Measurements from ENCODE around the gene ULK2. TPM values are rescaled to one million over a fixed set of nuclear protein-coding genes. Genes with fewer than 3 reads are reported as not detected.
A peak's percentile ranks its signal among the peaks of the same experiment; 100 is the strongest.
"Not testable (repeated sequence)": the region's sequence is repeated elsewhere in the genome, so short reads cannot be mapped to it uniquely, and the experiment has no call there.

ULK2 gene
- polyA plus RNA-seq, 12 donors = 19.0 to 47.7 (median 24.5) TPM; not detected in 1

DNA sequence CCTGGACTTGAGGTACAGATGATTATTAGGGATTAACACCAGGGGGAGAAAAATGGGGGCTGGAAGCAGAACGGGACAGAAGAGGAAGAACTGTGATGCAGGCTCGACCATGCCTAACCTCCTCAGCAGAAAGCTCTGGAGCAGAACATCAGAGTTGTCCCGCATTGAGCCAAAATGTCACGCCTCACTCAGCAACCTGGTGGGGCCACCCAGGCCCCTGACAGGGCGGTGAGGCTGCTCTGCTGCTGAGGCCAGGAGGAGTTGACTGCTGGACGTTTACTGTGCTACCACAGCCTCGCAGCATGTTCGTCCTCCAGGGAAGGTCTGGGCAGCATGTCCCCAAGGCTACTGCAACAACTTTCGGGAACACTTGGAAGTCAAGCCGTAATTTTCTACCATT lies 6.5 kb upstream of the ULK2 start:
- DNase-seq = no peak

DNA sequence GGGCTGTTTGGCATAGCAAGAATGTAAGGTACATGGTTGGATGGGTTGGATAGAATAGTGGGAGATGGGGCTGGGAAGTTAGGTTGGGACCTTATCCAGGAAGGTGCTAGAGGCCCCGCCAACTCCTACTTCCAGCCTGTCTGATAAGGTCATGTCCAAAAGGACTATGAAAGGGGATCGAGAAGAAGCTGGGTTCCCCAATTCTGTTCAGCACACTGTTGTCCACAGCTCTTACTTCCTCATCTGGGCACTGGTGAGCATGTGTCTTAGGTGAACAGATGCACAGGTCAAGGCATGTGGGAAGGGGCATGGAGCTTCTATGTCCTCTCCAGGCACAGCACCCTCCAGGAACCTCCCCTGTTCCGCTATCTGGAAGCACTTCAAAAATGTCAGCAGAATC lies 5.6 kb upstream of the ULK2 start:
- no peak for DNase-seq

- no peak for DNase-seq
Measured at GRCh38 chr17:19868079-19868395, 301 bp upstream of the ULK2 start.

DNA sequence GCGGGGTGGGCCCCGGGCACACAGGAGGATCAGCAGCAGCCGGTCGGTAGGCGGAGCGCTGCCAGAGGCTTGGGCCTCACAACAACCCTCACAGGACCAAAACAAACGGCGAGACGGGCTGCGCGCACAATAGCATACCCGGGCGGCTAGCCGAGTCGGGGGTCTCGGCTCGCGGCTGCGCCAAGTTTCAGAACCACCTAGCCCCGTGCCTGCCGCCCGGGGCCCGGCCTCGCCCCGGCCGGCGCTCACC lies 732 bp downstream of the ULK2 start:
- peak; percentile 65 for DNase-seq

GRCh38 chr17:19865021-19865420 lies 2.7 kb downstream of the ULK2 start:
- DNase-seq = no peak

GRCh38 chr17:19860647-19861177 lies 7.0 kb downstream of the ULK2 start:
- DNase-seq = not testable (repeated sequence)

GRCh38 chr17:19857640-19858039 lies 10.1 kb downstream of the ULK2 start:
- no peak for DNase-seq

DNA sequence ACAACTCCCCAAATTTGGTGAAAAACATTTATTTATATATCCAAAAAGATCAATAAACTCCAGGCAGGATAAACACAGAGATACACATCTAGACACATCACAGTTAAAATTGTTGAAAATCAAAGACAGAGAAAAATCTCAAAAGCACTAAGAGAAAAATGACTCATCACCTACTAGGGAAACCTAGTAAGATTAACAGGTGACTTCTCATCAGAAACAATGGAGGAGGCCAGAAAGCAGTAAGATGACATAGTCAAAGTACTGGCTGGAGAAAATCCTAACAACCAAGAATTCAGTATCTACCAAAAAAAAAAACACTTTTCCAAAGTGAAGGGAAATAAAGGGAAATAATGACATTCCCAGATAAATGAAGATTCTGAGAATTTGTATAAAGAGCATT lies 33.8 kb downstream of the ULK2 start:
- no peak for DNase-seq

DNA sequence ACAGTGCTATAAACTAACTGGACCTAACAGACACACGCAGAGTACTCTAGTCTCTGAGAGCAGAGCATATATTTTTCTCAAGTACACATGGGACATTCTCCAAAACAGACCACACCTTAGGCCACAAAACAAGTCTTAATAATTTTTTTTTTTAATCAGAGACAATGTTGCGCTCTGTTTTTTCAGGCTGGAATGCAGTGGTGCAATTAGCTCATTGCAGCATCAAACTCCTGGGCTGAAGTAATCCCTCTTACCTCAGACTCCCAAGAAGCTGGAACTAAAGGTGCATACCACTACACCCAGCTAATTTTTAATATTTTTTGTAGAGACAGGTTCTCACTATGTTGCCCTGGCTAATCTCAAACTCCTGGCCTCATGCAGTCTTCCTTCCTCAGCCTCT lies 37.7 kb downstream of the ULK2 start:
- no peak for DNase-seq

- no peak for DNase-seq
Measured at GRCh38 chr17:19812407-19812806, 55.3 kb downstream of the ULK2 start.

GRCh38 chr17:19805006-19805405 lies 62.7 kb downstream of the ULK2 start:
- DNase-seq = no peak

DNA sequence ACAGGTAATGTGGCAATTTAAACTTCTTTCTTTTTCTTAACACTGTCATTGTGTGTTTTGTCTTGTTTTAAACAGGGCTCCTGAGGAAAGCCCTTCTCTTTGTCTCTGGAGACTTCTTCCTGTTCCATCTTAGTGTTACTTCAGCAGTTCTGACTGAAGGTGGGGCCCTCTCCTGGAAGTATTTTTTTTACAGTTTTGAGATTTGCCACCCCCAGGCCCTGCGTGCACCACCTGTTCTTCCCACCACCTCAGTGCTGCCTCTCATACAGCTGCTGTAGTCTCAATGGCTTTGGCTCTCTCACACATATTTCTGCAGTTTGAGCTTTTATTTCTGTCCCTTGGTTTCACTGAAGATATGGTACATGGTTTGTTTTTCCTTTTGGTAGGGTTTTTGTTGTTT lies 67.2 kb downstream of the ULK2 start:
- no peak for DNase-seq

DNA sequence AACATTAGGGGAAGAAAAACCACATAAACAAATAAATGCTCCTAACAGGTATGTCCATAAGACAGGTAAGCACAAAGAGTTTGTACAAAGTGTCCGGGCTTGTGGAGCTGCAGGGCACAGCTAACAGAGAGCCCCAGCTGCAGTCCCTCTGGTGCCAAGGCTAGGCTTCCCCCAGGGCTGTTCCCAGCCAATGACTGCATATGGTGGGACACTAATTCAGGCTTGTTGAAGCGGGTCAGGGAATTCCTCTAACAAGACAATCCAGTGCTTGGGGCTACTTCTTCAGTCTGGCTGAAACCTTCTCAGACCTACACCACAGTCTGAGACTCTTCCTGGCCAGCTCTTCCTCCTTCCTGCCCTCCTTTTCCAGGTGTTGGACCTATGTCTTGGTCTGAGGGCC lies 67.9 kb downstream of the ULK2 start:
- DNase-seq = no peak

DNA sequence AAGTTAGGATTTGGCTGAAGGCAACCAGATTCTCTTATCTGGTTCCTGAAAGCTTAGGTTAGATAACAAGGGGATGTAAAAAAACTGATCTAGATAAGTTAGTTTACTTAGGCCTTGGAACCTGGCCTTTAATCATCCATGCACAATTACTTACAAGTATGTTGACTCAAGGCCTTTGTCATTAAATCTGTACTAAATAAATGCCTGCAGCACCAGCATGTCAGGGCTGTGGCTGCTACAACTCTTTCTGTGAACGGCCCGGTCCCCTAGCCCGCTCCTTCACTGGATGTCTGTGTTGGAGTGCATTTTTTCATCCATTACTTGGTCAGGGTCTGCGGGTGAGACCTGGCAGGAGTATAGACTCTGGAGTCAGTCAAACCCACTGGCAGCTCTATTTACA lies 71.3 kb downstream of the ULK2 start:
- no peak for DNase-seq

DNA sequence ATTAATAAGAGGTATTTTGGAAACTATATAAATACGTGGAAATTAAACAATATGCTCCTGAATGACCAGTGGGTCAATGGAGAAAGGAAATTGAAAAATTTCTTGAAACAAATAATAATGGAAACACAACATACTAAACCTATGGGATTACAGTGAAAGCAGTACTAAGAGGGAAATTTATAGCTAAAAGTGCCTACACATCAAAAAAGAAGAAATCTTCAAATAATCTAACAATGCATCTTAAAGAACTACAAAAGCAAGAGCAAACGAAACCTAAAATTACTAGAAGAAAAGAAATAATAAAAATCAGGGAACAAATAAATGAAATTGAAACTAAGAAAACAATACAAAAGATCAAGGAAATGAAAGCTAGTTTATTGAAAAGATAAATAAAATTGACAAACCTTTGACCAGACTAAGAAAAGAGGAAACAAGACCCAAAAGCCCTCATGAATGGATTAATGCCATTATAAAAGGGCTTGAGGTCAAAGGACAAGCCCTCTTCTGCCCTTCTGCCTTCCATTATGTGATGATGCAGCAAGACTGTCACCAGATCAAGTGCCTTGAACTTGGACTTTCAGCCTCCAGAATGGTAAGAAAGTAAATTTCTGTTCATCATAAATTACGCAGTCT lies 75.7 kb downstream of the ULK2 start:
- DNase-seq = no peak

- no peak for DNase-seq
Measured at GRCh38 chr17:19787733-19788357, 79.9 kb downstream of the ULK2 start.

DNA sequence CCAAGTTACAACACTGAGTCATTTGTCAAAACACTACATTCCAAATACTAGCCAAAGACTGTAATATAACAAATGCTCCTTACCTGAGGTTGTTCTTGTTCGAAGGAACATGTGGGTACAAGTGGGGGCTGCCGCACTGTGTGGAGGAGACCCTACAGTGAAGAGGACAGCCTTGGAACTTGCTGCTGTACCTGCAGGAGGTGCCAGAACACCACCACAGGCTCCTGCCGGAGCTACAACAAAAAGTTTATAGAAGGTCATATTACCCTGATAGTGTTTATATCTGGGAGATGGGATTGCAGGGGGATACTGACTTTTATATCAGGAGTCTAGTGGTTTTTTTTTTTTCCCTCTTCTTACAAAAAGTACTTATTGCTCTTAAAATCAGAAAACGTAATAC lies 81.9 kb downstream of the ULK2 start:
- DNase-seq = no peak

GRCh38 chr17:19781488-19782458 lies 86.0 kb downstream of the ULK2 start:
- no peak for DNase-seq

- DNase-seq = no peak
Measured at GRCh38 chr17:19780846-19781245, 86.9 kb downstream of the ULK2 start.

GRCh38 chr17:19773534-19773933 lies 94.2 kb downstream of the ULK2 start:
- DNase-seq = no peak

DNA sequence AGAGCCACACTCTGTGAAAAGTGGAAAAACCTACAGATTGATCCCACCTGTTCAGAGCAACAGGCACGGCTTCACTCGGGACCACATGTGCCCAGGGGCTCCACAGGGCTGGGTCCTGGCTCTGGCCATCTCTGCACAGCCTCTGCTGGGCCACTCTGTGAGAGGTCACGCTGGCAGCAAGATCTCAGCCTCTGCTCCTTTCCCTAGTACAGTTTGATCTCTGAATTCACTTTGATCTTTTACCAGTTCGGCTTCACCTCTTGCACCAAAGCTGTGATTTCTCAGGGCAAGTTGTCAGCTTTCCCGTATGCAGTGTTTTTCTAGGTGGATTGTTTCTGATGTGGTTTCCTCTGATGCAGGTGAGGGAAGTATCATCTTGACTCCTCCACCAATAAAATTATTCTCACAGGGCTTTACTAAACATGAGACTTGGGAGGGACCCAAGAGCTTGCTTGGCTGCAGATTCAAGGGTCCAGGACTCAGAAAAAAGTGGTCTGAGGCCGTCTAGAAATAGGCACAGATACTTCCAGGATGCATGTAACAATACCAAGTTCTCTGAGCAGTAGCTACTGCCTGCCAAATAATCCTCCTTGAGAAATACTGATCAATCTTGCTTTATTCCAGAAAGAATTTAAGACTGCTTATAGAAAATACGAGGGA lies 95.6 kb downstream of the ULK2 start:
- no peak for DNase-seq

- no peak for DNase-seq
Measured at GRCh38 chr17:19770985-19771735, 96.6 kb downstream of the ULK2 start.
